ENCODE data around the gene ACOX2. TPM values are rescaled to one million over a fixed set of nuclear protein-coding genes. Genes with fewer than 3 reads are reported as not detected.

ACOX2 gene
- total RNA-seq, 1 donor from 2014 or later: 7.6 TPM

- Histone ChIP-seq H3K9ac (no peak overlapping the region), H3K36me3 (no peaks in the 10 kb centered on the region), H3K27ac (no peak overlapping the region), H3K27me3 (no peaks in the 10 kb centered on the region), H3K79me2 (ENCODE audit: low read depth) (no peaks in the 10 kb centered on the region), H2AFZ (replicated peaks) (no peak overlapping the region), H3K4me2 (no peak overlapping the region), H3K9me3 (ENCODE audit: low read depth) (no peaks in the 10 kb centered on the region), H3K4me1 (peaks cover 5% of the 10 kb centered on the region), H3F3A (ENCODE audit: low read depth) (peaks cover 12% of the 10 kb centered on the region), H4K20me1 (ENCODE audit: low read depth) (no peaks in the 10 kb centered on the region), H3K4me3 (no peak overlapping the region)
- no peak for DNase-seq (ENCODE audit: low spot score)
- H3K9me3 Mint-ChIP-seq: peaks cover 13% of the 10 kb centered on the region
- peaks cover 2% of the 10 kb centered on the region for H3K27me3 Mint-ChIP-seq (ENCODE audit: insufficient read depth, low read depth)
- no peak overlapping the region for H3K4me3 Mint-ChIP-seq
- H3K4me1 Mint-ChIP-seq: peaks cover 13% of the 10 kb centered on the region
- H3K36me3 Mint-ChIP-seq: peaks cover 4% of the 10 kb centered on the region
- TF ChIP-seq EZH2 (IDR thresholded peaks at IDR 0.05): no peak
- TF ChIP-seq CTCF (IDR thresholded peaks at IDR 0.05): no peak
- no peak for TF ChIP-seq EZH2phosphoT487 (IDR thresholded peaks at IDR 0.05)
- no peak overlapping the region for H3K27ac Mint-ChIP-seq
Observed at GRCh38 chr3:58557491-58557890, 20.5 kb upstream of the ACOX2 start.

GRCh38 chr3:58556761-58557221, 19.8 kb upstream of the ACOX2 start:
- Histone ChIP-seq H3K79me2 (ENCODE audit: low read depth) (no peaks in the 10 kb centered on the region), H3K4me3 (no peak overlapping the region), H3K36me3 (no peaks in the 10 kb centered on the region), H3F3A (ENCODE audit: low read depth) (peaks cover 11% of the 10 kb centered on the region), H3K27ac (no peak overlapping the region), H3K4me2 (no peak overlapping the region), H3K9ac (no peak overlapping the region), H4K20me1 (ENCODE audit: low read depth) (no peaks in the 10 kb centered on the region), H3K27me3 (no peaks in the 10 kb centered on the region), H3K4me1 (peaks cover 5% of the 10 kb centered on the region), H3K9me3 (ENCODE audit: low read depth) (peaks cover under 1% of the 10 kb centered on the region), H2AFZ (replicated peaks) (no peak overlapping the region)
- Mint-ChIP-seq H3K27ac (no peak overlapping the region), H3K4me3 (no peak overlapping the region), H3K9me3 (peaks cover 18% of the 10 kb centered on the region), H3K4me1 (peaks cover 13% of the 10 kb centered on the region), H3K36me3 (peaks cover 5% of the 10 kb centered on the region), H3K27me3 (ENCODE audit: insufficient read depth, low read depth) (peaks cover 6% of the 10 kb centered on the region)
- TF ChIP-seq CTCF (IDR thresholded peaks at IDR 0.05) (no peak), EZH2 (IDR thresholded peaks at IDR 0.05) (no peak), EZH2phosphoT487 (IDR thresholded peaks at IDR 0.05) (no peak)
- no peak for DNase-seq (ENCODE audit: low spot score)

- H3K36me3 ChIP-seq: no peaks in the 10 kb centered on the region
- no peak overlapping the region for H2AFZ ChIP-seq (replicated peaks)
- peaks cover 3% of the 10 kb centered on the region for H3K4me1 ChIP-seq
- peaks cover 6% of the 10 kb centered on the region for H3K9me3 ChIP-seq (ENCODE audit: low read depth)
- Mint-ChIP-seq H3K27me3 (ENCODE audit: insufficient read depth, low read depth) (peaks cover 10% of the 10 kb centered on the region), H3K36me3 (peaks cover 8% of the 10 kb centered on the region), H3K4me3 (no peak overlapping the region), H3K9me3 (peaks cover 24% of the 10 kb centered on the region), H3K27ac (no peak overlapping the region), H3K4me1 (peaks cover 11% of the 10 kb centered on the region)
- TF ChIP-seq EZH2phosphoT487 (IDR thresholded peaks at IDR 0.05) (no peak), CTCF (IDR thresholded peaks at IDR 0.05) (no peak), EZH2 (IDR thresholded peaks at IDR 0.05) (no peak)
- H3K27me3 ChIP-seq: no peaks in the 10 kb centered on the region
- no peak overlapping the region for H3K4me3 ChIP-seq
- H4K20me1 ChIP-seq (ENCODE audit: low read depth): no peaks in the 10 kb centered on the region
- DNase-seq (ENCODE audit: low spot score): no peak
- H3K79me2 ChIP-seq (ENCODE audit: low read depth): no peaks in the 10 kb centered on the region
- no peak overlapping the region for H3K9ac ChIP-seq
- H3F3A ChIP-seq (ENCODE audit: low read depth): peaks cover 3% of the 10 kb centered on the region
- H3K27ac ChIP-seq: no peak overlapping the region
- H3K4me2 ChIP-seq: no peak overlapping the region
Observed at GRCh38 chr3:58556001-58556400, 19.0 kb upstream of the ACOX2 start.
